GM19238 (cell line): ENCODE data around the gene KLHL21.
"Not testable (repeated sequence)": the region's sequence is repeated elsewhere in the genome, so short reads cannot be mapped to it uniquely, and the experiment has no call there.

ENCODE experiments used
- DNase-seq: peaks from one replicate; pipeline ENCODE4 v3.0.0; 2011; ENCODE audit warnings: low spot score; ENCODE audit not compliant: insufficient read length

Gene KLHL21

DNA sequence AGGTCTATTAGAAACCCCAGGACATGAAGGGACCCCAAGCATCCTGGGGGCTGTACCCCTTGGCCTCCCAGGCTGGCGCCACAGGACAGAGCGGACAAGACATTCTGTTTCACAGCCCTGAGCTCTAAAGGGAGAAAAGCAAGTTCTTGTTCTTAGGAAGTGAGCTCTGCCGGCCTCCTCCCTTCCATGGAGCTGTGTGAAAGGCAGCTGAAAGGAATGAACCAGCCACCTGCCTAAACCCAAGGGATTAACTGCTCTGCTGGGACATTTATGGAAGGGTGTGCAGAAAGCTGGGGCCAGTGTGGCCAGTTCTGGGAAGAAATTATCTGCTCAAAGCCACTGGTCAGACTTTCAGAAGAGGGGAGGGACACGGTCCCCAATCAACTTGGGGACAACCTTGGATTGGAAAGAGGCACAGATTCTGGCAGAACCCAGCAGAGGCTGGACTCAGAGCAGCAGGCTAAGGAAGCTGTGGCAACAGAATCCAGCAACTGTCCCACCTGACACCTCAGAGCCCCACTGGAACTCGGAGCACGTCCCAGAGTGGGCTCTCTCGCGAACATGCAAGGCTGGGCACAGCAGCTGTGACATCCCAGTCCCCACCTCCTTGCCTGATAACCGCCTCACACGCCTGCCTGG is 2.1 kb downstream of the KLHL21 start:
- no peak for DNase-seq

DNA sequence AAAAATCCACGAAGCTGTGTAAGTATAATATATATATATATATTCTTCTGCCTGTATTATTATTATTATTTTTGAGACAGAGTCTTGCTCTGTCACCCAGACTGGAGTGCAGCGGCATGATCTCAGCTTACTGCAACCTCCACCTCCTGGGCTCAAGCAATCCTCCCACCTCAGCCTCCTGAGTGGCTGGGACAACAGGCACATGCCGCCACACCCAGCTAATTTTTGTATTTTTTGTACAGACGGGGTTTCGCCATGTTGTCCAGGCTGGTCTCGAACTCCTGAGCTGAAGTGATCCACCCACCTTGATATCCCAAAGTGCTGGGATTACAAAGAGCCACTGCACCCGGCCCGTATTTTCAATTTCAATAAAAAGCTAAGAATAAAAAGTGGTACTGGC is 2.7 kb downstream of the KLHL21 start:
- not testable (repeated sequence) for DNase-seq

GRCh38 chr1:6599141-6599975 is 3.3 kb downstream of the KLHL21 start:
- DNase-seq, result no peak

GRCh38 chr1:6597777-6598131 is 4.9 kb downstream of the KLHL21 start:
- no peak for DNase-seq

DNA sequence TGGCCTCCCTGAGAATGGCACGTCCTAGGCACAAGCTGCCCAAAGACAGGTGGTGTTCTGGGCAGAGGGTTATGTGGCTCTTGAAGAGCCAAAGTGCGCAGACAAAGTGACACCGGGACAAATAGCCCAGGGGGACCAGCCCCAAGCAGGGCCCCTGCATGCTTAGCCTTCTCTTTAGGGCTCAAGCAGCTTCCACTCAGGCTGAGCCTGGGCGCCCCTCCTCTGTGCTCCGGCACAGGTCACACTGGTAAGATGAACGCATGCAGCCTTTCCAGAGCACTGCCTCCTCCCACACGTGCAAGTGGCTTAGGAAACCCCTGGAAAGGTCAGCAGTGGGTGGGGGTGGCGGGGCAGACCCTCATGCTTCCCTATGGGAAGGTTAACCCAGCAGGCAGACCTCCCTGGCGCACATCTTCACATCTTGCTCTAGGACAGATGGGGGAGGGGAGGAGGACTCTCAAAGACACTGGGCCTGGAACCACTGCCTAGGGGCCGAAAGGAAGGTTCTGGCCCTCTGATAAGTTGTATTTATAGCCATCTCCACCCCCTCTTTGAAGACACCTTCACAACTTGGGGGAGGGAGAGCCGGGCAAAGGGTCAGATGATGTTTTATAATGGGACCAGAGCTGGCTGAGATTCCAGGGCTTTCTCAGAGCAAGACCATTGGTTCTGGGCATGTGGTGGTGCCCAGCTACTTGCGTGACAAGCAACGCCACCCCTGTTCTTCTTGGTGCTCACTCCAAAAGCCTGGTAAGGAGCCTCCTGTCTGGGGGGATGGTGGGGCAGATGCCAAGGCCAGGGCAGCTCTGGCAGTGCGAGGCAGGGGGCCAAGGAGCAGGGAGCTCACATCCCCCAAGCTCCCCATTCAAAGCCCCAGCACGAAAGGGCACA is 5.5 kb downstream of the KLHL21 start:
- no peak for DNase-seq

- DNase-seq, result no peak
These were observed 6.3 kb downstream of the KLHL21 start for GRCh38 chr1:6596351-6596750.

DNA sequence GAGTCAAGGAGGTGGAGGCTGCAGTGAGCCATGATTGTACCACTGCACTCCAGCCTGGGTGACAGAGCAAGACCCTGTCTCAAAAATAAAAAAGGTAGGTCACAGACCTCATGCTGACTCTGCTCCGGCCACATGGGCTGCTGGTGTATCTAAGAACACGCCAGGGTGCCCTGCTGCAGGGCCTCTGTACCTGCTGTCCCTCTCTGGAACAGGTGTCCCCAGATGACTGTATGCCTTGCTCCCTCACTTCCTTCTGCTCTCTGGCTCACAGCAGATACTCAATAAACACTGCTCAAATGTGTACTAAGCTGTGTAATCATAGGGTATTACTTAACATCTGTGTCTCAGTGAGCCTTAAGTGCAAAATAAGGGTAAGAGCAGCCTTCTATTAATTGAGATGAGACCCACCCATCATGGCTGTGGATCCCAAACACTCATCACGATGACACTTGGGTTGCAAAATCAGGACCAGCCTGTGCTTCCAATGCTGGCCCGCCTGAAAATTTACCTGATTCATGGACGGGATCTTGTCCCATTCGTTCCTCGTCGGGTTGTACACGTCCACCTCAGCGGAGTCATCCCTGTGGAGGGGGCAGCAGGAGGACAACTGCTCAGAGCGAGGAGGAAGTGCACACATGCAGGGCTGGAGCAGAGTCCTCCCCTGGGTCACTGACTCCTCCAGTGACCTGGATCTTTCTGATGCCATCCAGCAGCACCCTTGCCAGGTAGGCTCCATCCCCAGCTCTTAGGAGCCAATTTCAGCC is 7.5 kb downstream of the KLHL21 start:
- DNase-seq, result no peak

DNA sequence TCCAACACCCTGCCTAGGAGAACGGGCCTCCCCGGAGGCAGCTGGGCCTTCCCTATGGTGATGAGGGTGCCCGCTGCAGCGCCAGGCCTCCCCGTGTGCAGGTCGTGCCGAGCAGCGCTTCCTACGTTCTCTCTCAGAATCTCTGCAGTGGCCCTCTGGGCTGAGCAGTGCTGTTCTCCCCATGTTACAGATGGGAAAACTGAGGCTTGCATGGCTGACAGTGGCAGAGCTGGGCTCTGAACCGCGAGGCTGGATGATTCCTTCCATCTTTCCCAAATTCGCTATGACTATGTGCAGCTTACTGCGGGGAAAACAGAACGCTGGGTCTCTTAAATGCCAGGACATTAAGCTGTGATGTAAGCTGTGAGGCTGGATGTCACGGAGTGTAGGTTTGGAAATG is 8.9 kb downstream of the KLHL21 start:
- no peak for DNase-seq

- DNase-seq, result no peak
These were observed 9.6 kb downstream of the KLHL21 start for GRCh38 chr1:6592865-6593593.

GRCh38 chr1:6592441-6592840 is 10.2 kb downstream of the KLHL21 start:
- no peak for DNase-seq

- no peak for DNase-seq
These were observed 11.0 kb downstream of the KLHL21 start for GRCh38 chr1:6591644-6592043.

DNA sequence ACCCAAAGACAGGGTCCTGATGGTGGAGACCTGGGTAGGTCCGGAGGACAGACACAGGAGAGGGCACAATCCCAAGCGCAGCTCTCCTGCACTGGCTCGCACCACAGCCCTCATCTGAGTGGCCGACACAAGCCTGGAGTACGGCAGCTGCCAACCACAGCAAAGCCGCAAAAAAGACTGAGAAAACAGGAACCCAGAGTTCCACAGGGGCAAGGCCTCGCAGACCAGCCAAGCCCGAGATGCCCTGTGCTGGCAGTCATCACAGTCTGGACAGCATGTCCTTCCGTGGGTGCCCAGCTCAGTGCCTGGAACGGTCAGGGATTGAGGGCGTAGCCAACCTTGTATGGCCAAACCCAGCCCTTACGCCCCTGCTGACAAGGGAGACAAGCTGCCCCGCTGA is 11.4 kb downstream of the KLHL21 start:
- no peak for DNase-seq

DNA sequence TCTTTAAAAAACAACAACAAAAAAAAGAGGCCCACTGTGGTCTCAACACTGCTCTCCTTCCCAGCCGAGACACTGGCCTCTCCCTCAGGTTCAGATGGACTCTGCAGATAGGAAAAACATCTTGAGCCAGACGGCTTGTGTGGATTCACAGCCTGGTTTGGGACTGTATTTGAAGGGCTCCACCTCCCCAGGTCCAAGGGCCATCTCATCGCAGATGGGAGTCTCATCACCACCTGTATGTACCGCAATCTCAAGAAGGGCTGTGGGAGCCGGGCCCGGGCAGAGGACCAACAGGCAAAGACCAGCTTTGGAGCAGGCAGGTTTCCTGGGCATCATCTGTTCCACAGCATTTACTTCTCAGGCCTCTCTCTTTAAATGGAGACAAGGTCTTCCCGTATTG is 12.6 kb downstream of the KLHL21 start:
- no peak for DNase-seq

GRCh38 chr1:6588893-6589520 is 13.7 kb downstream of the KLHL21 start:
- no peak for DNase-seq

DNA sequence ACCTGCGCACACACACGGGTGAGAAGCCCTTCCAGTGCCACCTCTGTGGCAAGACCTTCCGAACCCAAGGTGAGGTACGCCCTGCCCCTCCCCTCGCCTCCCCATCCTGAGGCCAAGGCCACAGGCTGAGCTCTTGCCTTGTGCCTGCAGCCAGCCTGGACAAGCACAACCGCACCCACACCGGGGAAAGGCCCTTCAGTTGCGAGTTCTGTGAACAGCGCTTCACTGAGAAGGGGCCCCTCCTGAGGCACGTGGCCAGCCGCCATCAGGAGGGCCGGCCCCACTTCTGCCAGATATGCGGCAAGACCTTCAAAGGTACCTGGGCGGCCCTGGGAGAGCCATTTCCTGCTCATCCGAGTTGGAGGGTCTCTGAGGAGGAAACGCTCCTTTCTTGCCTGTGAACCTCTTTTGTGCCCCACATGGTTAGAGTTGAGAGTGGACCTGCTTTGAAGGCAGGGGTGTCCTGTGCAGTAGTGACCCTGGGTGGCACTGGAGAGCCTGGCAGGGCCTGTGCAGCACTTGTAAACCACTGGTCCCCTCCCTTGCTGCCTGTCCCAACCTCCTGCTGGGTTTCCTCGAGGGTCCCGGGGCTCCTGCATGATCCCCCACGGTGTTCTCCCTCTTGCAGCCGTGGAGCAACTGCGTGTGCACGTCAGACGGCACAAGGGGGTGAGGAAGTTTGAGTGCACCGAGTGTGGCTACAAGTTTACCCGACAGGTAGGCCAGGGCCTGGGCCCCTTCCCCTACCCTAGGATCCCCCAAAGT is 14.4 kb downstream of the KLHL21 start:
- DNase-seq, result no peak

DNA sequence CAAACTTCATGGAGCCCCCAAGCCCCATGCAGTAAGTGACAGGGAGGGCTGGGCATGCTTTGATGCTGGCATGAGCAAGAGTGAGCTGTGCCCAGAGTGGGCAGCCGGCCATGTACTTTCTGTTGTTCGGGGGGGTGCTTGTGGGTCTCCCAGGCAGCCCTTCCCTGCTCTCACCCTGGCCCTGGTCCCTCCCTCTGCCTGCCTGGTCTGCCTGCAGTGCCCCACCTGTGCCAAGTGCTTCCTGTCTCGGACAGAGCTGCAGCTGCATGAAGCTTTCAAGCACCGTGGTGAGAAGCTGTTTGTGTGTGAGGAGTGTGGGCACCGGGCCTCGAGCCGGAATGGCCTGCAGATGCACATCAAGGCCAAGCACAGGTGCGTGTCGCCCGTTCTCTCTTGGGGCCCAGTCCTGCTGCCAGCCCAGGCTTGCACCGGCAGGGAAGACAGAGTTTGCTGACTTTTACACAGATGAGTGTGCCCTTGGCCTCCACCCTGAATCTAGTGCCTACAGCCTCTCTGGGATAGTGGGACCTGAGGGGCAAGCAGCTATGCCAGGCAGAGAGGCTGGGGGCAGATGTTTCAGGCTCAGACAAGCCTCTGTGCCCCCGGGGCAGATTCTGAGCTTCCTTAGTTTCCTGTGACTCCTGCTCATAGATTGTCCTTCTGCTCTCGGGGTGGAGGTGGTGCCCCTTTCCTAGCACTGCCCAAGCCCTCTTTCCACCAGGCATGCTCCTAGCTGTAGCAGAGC is 15.2 kb downstream of the KLHL21 start:
- DNase-seq, result no peak

GRCh38 chr1:6586404-6586816 is 16.3 kb downstream of the KLHL21 start:
- no peak for DNase-seq

GRCh38 chr1:6585841-6586240 is 16.8 kb downstream of the KLHL21 start:
- no peak for DNase-seq
